K562 (cell line): Measurements from ENCODE around the gene MAN1A1. TPM values are rescaled to one million over a fixed set of nuclear protein-coding genes. Genes with fewer than 3 reads are reported as not detected.

Source experiments
- ATF2 ChIP-seq: sonication (generic); formaldehyde crosslinking; IDR thresholded peaks from 2 replicates; pipeline ENCODE4 v1.8.1; 2022; ENCODE audit warnings: missing genetic modification reagents
- MTA3 ChIP-seq: fragments of 450-650 bp; formaldehyde crosslinking; IDR thresholded peaks from 2 replicates; pipeline ENCODE4 v1.6.1; 2017; ENCODE audit warnings: mild to moderate bottlenecking, borderline replicate concordance
- PRMT5 ChIP-seq: sonication (generic); formaldehyde crosslinking; IDR thresholded peaks from 2 replicates; pipeline ENCODE4 v1.5.0; 2020; ENCODE audit warnings: missing genetic modification reagents
- ZBTB33 ChIP-seq: sonication (generic); formaldehyde crosslinking; IDR thresholded peaks from 2 replicates; pipeline ENCODE4 v1.8.1; 2023; ENCODE audit warnings: mild to moderate bottlenecking, missing genetic modification reagents
- ZFP91 ChIP-seq: sonication (generic); formaldehyde crosslinking; IDR thresholded peaks from 2 replicates; pipeline ENCODE4 v1.8.0; 2022; ENCODE audit warnings: mild to moderate bottlenecking, missing genetic modification reagents
- ZNF277 ChIP-seq: fragments of 250-450 bp; sonication (Bioruptor Pico); IDR thresholded peaks from 2 replicates; pipeline ENCODE4 v1.8.0; 2022; ENCODE audit warnings: inconsistent platforms, mild to moderate bottlenecking, moderate library complexity, borderline replicate concordance
- polyA plus RNA-seq, 8 experiments: library from polyadenylated mRNA; depleted of rRNA in 4 of 8; stranded (reverse) in 5 of 8; unstranded in 3 of 8; fragments of >200 nt; fragmentation: Nextera tagmentation in 2 of 8; fragmentation: Illumina TruSeq in 1 of 8; extraction: Ambion mirVana in 2 of 8; extraction: Trizol in 1 of 8; gene quantifications; 2 replicates each; pipeline versions ENCODE4 v1.2.1 to v1.2.3, GENCODE V29; 2011 to 2014; ENCODE audit warnings: inconsistent platforms in 1 of 8, missing spikeins in 1 of 8
- total RNA-seq, 7 experiments: library from RNA; depleted of rRNA in 6 of 7; stranded (reverse); fragments of >200 nt in 6 of 7; fragmentation: Illumina TruSeq in 2 of 7; extraction: Trizol in 2 of 7; gene quantifications; 2 replicates each; pipeline versions ENCODE4 v1.2.1 to v1.2.3, GENCODE V29; 2011 to 2021; ENCODE audit warnings: low replicate concordance in 1 of 7

The MAN1A1 gene
- total and polyA plus RNA-seq, 9 of the 15 experiments (the other 6 are each of a cell fraction or from before 2014, with no cell fraction given) = 24.5 to 78.4 (median 59.7) TPM

GRCh38 chr6:119331663-119332286 lies 17.8 kb downstream of the MAN1A1 start (continued):
- TF ChIP-seq ZBTB33 (CRISPR knock-in tag) = no peak
- no peak for TF ChIP-seq MTA3
- TF ChIP-seq PRMT5 (CRISPR knock-in tag) = no peak
- TF ChIP-seq ATF2 (CRISPR knock-in tag) = no peak
- no peak for TF ChIP-seq ZNF277 (CRISPR knock-in tag)
- no peak for TF ChIP-seq ZFP91 (CRISPR knock-in tag)
- TF ChIP-seq, all 486 proteins: peak for 0
